GM21423 (cell line): ENCODE data around the gene KMT2E.

Experiments
- ATAC-seq: cut with Tn5 transposase; IDR thresholded peaks from one replicate; pipeline ENCODE4 v1.9.1; 2021; ENCODE audit warnings: mild to moderate bottlenecking, moderate library complexity; ENCODE audit not compliant: unreplicated experiment

KMT2E gene

GRCh38 chr7:105006367-105007136 lies 7.5 kb upstream of the KMT2E start:
- ATAC-seq = no peak

DNA sequence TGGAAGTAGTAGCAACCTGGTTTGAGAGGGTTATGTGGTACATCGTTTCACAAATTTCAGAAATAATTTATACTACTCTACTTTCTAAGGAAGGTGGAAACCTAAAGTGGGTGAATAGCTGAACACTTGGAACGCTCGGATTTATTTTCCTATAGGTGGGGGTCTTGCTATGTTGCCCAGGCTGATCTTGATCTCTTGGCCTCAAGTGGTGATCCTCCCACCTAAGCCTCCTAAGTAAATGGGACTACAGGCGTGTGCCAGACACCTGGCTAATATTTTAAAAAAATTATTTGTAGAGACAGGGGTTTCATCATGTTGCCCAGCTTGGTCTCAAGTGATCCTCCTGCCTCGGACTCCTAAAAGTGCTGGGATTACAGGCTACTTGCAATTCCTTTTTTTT lies 6.7 kb upstream of the KMT2E start:
- no peak for ATAC-seq

GRCh38 chr7:105009667-105010503 lies 4.1 kb upstream of the KMT2E start:
- no peak for ATAC-seq

- no peak for ATAC-seq
Measured at GRCh38 chr7:105010504-105011130, 3.4 kb upstream of the KMT2E start.

DNA sequence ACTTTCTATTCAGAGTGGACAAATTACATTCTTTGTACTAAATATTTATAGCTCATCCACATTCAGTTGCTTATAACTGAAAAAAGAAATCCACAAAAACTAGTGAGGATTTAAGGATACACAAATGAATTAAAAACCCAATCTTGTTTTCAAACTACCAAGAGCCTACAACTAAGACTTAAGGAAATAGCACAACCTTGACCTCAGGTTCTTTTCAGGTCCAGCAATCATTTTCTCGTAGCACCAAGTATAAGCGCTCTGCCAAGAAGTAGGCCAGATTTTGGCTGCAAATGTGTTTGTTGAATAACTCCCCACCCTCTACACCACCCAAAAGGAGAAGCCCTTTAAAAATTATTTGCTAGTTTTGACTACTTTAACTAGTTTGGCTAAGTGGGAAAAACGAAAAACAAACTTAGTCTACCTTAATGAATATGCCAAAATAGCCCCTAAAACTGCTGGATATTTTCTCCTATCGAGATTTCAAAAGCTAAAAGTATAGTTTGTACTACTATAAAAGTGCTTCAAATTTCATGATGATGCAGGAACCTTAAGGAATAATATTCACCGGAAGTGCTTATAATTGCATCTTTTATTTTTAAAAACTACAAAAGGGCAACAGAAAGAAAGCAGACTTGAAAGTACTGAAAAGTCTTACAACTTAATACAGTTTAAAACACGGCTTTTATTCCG lies 2.7 kb upstream of the KMT2E start:
- no peak for ATAC-seq

DNA sequence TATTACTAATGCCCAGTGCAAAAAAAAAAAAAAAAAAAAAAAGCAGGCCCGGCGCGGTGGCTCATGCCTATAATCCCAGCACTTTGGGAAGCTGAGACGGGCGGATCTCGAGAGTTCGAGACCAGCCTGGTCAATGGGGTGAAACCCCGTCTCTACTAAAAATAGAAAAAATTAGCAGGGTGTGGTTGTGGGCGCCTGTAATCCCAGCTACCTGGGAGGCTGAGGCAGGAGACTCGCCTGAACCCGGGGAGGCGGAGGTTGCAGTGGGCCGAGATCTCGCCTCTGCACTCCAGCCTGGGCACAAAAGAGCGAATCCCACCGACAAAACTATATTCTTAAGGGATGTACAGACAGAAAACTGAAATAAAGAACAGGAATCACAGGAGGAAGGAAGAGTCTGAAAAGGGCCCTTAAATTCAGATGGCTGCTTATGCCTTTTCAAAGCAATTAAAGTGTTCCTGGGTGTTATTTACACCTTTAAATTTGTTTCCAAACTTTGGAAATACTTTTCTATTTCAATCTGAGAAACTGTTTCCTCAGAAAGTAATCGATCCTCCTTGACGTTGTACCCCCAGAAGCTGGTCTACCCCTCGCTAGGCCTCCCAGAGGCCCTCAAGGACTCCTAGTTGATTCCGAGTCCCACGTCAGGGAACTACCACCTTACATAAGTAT lies 2.0 kb upstream of the KMT2E start:
- ATAC-seq = no peak

DNA sequence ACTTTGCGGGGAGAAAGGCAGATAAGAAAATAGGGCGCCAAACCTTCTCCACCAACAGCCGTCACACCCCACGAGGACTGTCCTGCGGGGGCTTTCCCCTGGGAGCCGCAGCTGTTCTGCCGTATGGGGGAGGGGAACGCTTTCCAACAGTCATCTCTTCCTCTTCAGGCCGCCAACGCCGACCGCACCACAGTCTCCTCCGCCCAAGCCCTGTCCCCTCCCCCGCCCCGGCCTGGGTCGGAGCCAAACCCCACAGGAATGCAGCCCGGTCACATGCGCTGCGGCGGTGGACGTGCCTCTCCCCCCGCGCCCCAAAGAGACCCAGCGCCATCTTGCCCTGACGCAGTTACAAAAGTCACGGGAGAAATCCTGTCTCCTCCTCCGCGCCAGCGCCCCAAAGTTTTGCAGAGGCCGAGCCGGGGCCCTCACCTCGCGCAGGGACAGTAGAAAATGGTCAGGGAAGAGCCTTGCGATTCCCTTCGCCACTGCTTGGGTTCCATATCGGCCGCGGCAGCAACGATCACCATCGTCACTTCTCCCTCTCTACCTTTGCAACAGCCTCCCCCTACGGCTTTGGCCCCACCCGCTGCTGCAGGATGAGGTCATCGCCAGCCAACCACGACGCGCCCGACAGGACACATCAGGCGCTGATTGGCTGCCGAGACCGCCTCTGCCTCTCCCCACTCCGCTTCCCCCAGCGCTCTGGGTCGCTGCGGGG lies 1.3 kb upstream of the KMT2E start:
- peak; percentile 70 for ATAC-seq

GRCh38 chr7:105013221-105013815 lies 687 bp upstream of the KMT2E start:
- peak; percentile 35 for ATAC-seq

DNA sequence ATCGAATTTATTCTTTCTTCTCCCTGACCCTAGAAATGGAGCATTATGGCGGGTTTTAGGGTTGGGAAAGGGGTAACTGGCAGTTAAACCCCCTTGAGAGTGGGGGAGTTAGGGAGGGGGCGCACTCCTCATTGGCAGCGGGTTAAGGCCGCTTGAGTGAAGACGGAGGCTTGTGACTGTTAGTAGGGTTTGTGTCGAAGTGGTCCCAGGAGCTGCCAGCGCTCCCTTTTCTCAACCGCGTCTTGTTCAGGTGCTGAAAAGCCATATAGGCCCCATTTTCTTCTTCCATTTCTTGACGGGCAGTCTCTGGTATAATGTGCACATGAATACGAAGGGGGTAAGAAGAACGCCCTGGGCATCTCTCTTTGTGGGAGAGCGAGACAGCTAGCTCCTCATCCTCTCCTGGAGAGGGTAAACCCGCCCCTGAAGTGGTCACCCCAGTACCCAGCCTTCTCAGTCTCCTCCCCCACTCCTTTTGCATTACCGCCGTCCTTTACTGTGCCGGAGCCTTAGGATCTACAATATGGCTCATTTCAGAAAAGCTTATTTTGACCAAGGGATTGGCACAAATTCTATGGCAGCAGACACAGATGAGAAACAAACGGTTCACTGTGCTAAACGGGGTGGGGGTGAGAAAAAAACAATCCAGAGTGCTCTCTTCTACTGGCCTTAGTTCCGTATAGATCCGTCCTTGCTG lies 836 bp downstream of the KMT2E start:
- ATAC-seq = no peak

GRCh38 chr7:105015390-105015965 lies 1.5 kb downstream of the KMT2E start:
- ATAC-seq = no peak

DNA sequence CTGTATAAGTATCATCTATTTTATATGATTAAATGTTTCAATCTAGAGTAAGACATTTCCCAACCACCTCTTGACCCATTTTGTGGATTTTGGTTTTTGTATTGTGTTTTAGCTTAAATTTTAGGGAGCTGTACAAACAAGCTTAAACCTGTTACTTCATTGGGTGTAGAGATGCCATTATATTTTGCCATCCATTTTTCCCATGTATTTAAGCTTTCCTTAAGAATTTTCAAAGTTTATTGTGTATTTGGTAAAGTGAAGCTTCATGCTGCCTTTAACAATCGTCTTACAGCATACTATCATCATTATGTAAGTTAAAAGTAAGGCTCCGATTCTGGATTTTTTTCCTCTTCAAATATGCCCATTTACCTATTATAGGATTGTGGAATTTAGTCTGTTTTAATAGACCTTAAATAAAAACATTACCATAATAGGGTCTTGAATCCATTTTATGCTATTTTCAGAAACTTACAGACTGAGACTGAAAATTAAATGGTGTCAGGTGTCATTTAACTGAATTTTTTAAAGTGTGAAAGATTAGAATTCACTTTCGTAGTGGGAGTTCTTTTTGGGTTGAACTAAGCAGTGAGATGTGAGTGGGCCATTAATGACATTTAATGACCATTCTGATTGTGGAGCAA lies 2.2 kb downstream of the KMT2E start:
- ATAC-seq = no peak

GRCh38 chr7:105016709-105017656 lies 3.0 kb downstream of the KMT2E start:
- no peak for ATAC-seq

GRCh38 chr7:105017657-105018365 lies 3.8 kb downstream of the KMT2E start:
- ATAC-seq = no peak

DNA sequence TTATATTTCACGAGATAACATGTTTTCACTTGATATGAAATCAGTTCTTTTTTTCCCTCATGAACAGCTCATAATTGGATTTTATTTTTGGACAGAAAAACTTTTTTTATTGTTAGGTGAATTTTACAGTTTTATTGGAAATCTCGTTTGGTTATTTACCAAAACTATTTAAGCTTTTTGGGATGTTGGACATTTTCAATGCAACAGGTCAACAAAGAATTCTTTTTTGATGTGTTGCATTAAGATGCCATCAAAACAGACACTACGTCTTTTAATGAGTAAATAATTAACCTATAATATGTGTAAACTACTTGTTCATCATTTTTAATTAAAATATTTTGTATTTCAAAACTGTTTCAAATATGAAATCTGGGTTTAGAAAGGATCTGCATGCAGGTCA lies 5.3 kb downstream of the KMT2E start:
- ATAC-seq = no peak

DNA sequence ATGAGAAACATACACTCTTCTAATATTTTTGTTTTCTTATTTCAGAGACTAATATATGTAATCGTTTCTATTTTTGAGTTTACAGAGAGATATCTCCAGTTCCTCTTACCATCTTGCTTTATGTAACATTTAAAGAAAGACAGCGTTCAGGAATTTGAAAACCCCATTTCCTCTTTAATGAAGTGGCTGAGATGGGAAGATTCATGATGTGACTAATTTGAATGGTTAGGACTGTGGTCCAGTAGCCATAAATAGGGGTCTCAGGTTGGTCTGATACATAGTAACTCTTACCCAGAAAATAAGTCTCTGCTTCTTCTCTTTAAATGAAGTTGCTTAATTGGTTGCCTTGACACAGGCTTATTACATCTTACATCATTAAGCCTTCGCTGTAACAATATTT lies 6.9 kb downstream of the KMT2E start:
- no peak for ATAC-seq

DNA sequence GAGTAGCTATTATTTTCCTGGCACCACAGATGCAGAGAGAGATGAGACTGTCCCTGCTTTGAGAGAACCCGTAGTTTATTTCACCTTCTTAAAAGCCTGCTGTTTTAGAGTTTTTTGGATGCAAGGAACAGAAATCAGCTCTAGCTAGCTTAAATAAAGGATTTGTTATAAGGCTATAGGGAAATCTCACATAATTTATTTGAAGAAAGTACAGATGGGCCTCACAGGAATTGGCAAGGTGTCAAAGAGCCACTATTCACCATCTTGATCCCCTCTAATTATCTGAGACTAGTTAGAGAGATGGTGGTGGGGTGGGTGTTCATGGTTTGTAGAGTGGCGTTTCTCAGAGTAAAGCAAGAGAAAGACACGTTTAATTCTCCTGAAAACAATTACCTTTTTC lies 7.3 kb downstream of the KMT2E start:
- ATAC-seq = no peak
